GM23338 (cell line): Measurements from ENCODE around the gene RSPRY1. TPM values are rescaled to one million over a fixed set of nuclear protein-coding genes. Genes with fewer than 3 reads are reported as not detected.

ENCODE experiments used
- ATAC-seq: fragments of 200-7000 bp; cut with Tn5 transposase; 3 replicates; pipeline ENCODE4 v1.9.1; 2020
- DNase-seq: peaks from one replicate; pipeline ENCODE4 v3.0.0-alpha.2; 2015; ENCODE audit warnings: low spot score
- H2AFZ ChIP-seq: fragments of 200-600 bp; sonication (generic); 2 replicates; pipeline ENCODE4 v1.8.0; 2016; ENCODE audit warnings: antibody characterized with exemption, mild to moderate bottlenecking, moderate library complexity
- H3F3A ChIP-seq: fragments of 200-600 bp; sonication (generic); replicated peaks from 2 replicates; pipeline ENCODE4 v1.8.0; 2017; ENCODE audit warnings: antibody characterized with exemption, mixed run types, low read depth
- H3K27ac ChIP-seq: fragments of 200-600 bp; sonication (generic); 2 replicates; pipeline ENCODE4 v1.6.1; 2016; ENCODE audit warnings: low read depth
- H3K27me3 ChIP-seq: fragments of 200-600 bp; sonication (generic); 2 replicates; pipeline ENCODE4 v1.8.0; 2016; ENCODE audit warnings: mild to moderate bottlenecking, mixed run types, moderate library complexity; ENCODE audit not compliant: insufficient read depth
- H3K36me3 ChIP-seq: fragments of 200-600 bp; sonication (generic); 2 replicates; pipeline ENCODE4 v1.8.0; 2016; ENCODE audit warnings: mild to moderate bottlenecking; ENCODE audit not compliant: insufficient read depth
- H3K4me1 ChIP-seq: fragments of 200-600 bp; sonication (generic); 2 replicates; pipeline ENCODE4 v1.8.0; 2016; ENCODE audit warnings: mild to moderate bottlenecking, moderate library complexity; ENCODE audit not compliant: insufficient read depth
- H3K4me2 ChIP-seq: fragments of 200-600 bp; sonication (generic); 2 replicates; pipeline ENCODE4 v1.7.1; 2017; ENCODE audit warnings: mixed run types
- H3K4me3 ChIP-seq: fragments of 200-600 bp; sonication (generic); 2 replicates; pipeline ENCODE4 v1.6.1; 2016; ENCODE audit warnings: mixed run types
- H3K79me2 ChIP-seq: fragments of 200-600 bp; sonication (generic); replicated peaks from 2 replicates; pipeline ENCODE4 v1.8.0; 2017; ENCODE audit warnings: mild to moderate bottlenecking; ENCODE audit not compliant: insufficient read depth
- H3K9me2 ChIP-seq: fragments of 200-600 bp; sonication (generic); 2 replicates; pipeline ENCODE4 v1.8.0; 2017; ENCODE audit not compliant: insufficient read depth
- H4K20me1 ChIP-seq: fragments of 200-600 bp; sonication (generic); replicated peaks from 2 replicates; pipeline ENCODE4 v1.8.0; 2017; ENCODE audit warnings: mild to moderate bottlenecking; ENCODE audit not compliant: insufficient read depth
- H3K27ac Mint-ChIP-seq: 2 replicates; pipeline ENCODE4 v1.8.0; 2020; ENCODE audit warnings: inconsistent platforms, mild to moderate bottlenecking, moderate library complexity, mixed read lengths
- H3K27me3 Mint-ChIP-seq: 3 replicates; pipeline ENCODE4 v1.8.0; 2022; ENCODE audit warnings: low read depth, mild to moderate bottlenecking, moderate library complexity, mixed read lengths, inconsistent platforms; ENCODE audit not compliant: insufficient read depth, poor library complexity
- H3K36me3 Mint-ChIP-seq: 3 replicates; pipeline ENCODE4 v1.8.0; 2021; ENCODE audit warnings: low read depth, mild to moderate bottlenecking, inconsistent platforms, moderate library complexity, mixed read lengths
- H3K4me1 Mint-ChIP-seq: 3 replicates; pipeline ENCODE4 v1.8.0; 2020; ENCODE audit warnings: mild to moderate bottlenecking, inconsistent platforms, mixed read lengths
- H3K4me3 Mint-ChIP-seq: 3 replicates; pipeline ENCODE4 v1.8.0; 2021; ENCODE audit warnings: moderate library complexity, mild to moderate bottlenecking, inconsistent platforms, mixed read lengths
- H3K9me3 Mint-ChIP-seq: 3 replicates; pipeline ENCODE4 v1.8.0; 2020; ENCODE audit warnings: moderate library complexity, mild to moderate bottlenecking, inconsistent platforms, mixed read lengths
- CREB1 ChIP-seq: fragments of 250-450 bp; sonication (Bioruptor Pico); IDR thresholded peaks from 2 replicates; pipeline ENCODE4 v1.5.0; 2020; ENCODE audit warnings: low read depth, mild to moderate bottlenecking, moderate library complexity
- CTCF ChIP-seq, 2 experiments: fragments of 200-600 bp in 1 of 2; sonication (generic) in 1 of 2; conservative IDR thresholded peaks; 2 replicates each; pipeline versions ENCODE4 v1.5.1 to v1.6.1; 2016 to 2017; ENCODE audit warnings: antibody characterized with exemption in 2 of 2, low read depth in 2 of 2, mild to moderate bottlenecking in 2 of 2, moderate library complexity in 1 of 2
- ETS1 ChIP-seq: IDR thresholded peaks from 2 replicates; pipeline ENCODE4 v1.6.1; 2016; ENCODE audit warnings: antibody characterized with exemption
- EZH2 ChIP-seq: fragments of 200-600 bp; sonication (generic); IDR thresholded peaks from one replicate; pipeline ENCODE4 v1.8.0; 2017; ENCODE audit warnings: antibody characterized with exemption, mild to moderate bottlenecking, low read depth; ENCODE audit not compliant: unreplicated experiment
- EZH2phosphoT487 ChIP-seq: fragments of 200-600 bp; sonication (generic); IDR thresholded peaks from one replicate; pipeline ENCODE4 v1.8.1; 2018; ENCODE audit warnings: antibody characterized with exemption; ENCODE audit not compliant: unreplicated experiment
- JUNB ChIP-seq: IDR thresholded peaks from one replicate; pipeline ENCODE4 v1.6.1; 2016; ENCODE audit warnings: antibody characterized with exemption; ENCODE audit not compliant: unreplicated experiment
- NANOG ChIP-seq: IDR thresholded peaks from 2 replicates; pipeline ENCODE4 v1.6.1; 2016; ENCODE audit warnings: antibody characterized with exemption, borderline replicate concordance
- POLR2AphosphoS5 ChIP-seq: IDR thresholded peaks from 2 replicates; pipeline ENCODE4 v1.6.1; 2016; ENCODE audit warnings: antibody characterized with exemption, low read depth
- REST ChIP-seq: IDR thresholded peaks from one replicate; pipeline ENCODE4 v1.6.1; 2018; ENCODE audit warnings: antibody characterized with exemption; ENCODE audit not compliant: unreplicated experiment
- STAT1 ChIP-seq: IDR thresholded peaks from one replicate; pipeline ENCODE4 v1.6.1; 2016; ENCODE audit warnings: antibody characterized with exemption; ENCODE audit not compliant: unreplicated experiment
- ZNF114 ChIP-seq: fragments of 250-450 bp; sonication (Bioruptor Pico); IDR thresholded peaks from 2 replicates; pipeline ENCODE4 v1.5.0; 2020; ENCODE audit warnings: mild to moderate bottlenecking, moderate library complexity
- ZNF331 ChIP-seq: fragments of 250-450 bp; sonication (Bioruptor Pico); IDR thresholded peaks from 2 replicates; pipeline ENCODE4 v1.5.0; 2020; ENCODE audit warnings: low read depth, mild to moderate bottlenecking, moderate library complexity
- ZNF462 ChIP-seq: fragments of 250-450 bp; sonication (Bioruptor Pico); IDR thresholded peaks from 2 replicates; pipeline ENCODE4 v1.5.0; 2020; ENCODE audit warnings: mild to moderate bottlenecking, moderate library complexity
- polyA plus RNA-seq: library from polyadenylated mRNA; unstranded; fragments of >200 nt; fragmentation: Nextera tagmentation; extraction: Ambion mirVana; gene quantifications from 2 replicates; pipeline ENCODE4 v1.2.1, GENCODE V29; 2016
- total RNA-seq: library from RNA; depleted of rRNA; stranded (reverse); fragments of >200 nt; shearing (Covaris generic); gene quantifications from 2 replicates; pipeline ENCODE4 v1.2.3, GENCODE V29; 2014

Gene RSPRY1
- total and polyA plus RNA-seq, 2 experiments from 2014 or later, result 25.8 to 35.9 TPM

GRCh38 chr16:57165938-57166337 is 20.2 kb upstream of the RSPRY1 start:
- no peaks in the 10 kb centered on the region for H3K9me2 ChIP-seq
- peaks cover 6% of the 10 kb centered on the region; the same call in 2 of the 3 replicates for H3K4me1 Mint-ChIP-seq
- H2AFZ ChIP-seq, result no peak overlapping the region
- H3K4me3 ChIP-seq, result no peak overlapping the region
- H3K79me2 ChIP-seq, result no peaks in the 10 kb centered on the region
- no peaks in the 10 kb centered on the region for H3F3A ChIP-seq
- no peak overlapping the region for H3K4me3 Mint-ChIP-seq
- H3K27ac ChIP-seq, result no peak overlapping the region
- no peak overlapping the region for H3K27ac Mint-ChIP-seq
- DNase-seq (no peak), ATAC-seq (no peak)
- TF ChIP-seq EZH2 (no peak), ZNF114 (CRISPR knock-in tag) (no peak), ETS1 (no peak), REST (no peak), CREB1 (CRISPR knock-in tag) (no peak), ZNF331 (CRISPR knock-in tag) (no peak), ZNF462 (CRISPR knock-in tag) (no peak), POLR2AphosphoS5 (no peak), CTCF (conservative IDR thresholded peaks at IDR 0.05; ENCODE audit: low read depth in 2 of 2) (no peak), EZH2phosphoT487 (no peak), STAT1 (no peak), NANOG (no peak), JUNB (no peak)
- no peaks in the 10 kb centered on the region for H3K27me3 ChIP-seq
- H3K9me3 Mint-ChIP-seq, result no peaks in the 10 kb centered on the region
- no peaks in the 10 kb centered on the region for H4K20me1 ChIP-seq
- H3K36me3 ChIP-seq, result peaks cover 57% of the 10 kb centered on the region; the same call in 1 of the 2 replicates
- no peak overlapping the region for H3K4me2 ChIP-seq
- peaks cover 4% of the 10 kb centered on the region; the same call in 1 of the 2 replicates for H3K4me1 ChIP-seq
- no peaks in the 10 kb centered on the region for H3K27me3 Mint-ChIP-seq
- peaks cover 65% of the 10 kb centered on the region for H3K36me3 Mint-ChIP-seq
